ENCODE results near the gene KCNB1.

- TF ChIP-seq CTCF (IDR thresholded peaks at IDR 0.05) (no peak), POLR2A (IDR thresholded peaks at IDR 0.05) (no peak)
These were observed 62.7 kb downstream of the KCNB1 start for GRCh38 chr20:49419785-49420184.
